Neural progenitor cell (in vitro differentiated cells): ENCODE results near the gene EIF4A3. TPM values are rescaled to one million over a fixed set of nuclear protein-coding genes. Genes with fewer than 3 reads are reported as not detected.

Experiments used
- DNase-seq: peaks from one replicate; pipeline ENCODE4 v3.0.0-alpha.2; 2016; ENCODE audit warnings: low spot score
- H2AFZ ChIP-seq: fragments of 200-600 bp; sonication (generic); replicated peaks from 2 replicates; pipeline ENCODE4 v1.6.1; 2016; ENCODE audit warnings: antibody characterized with exemption
- H3F3A ChIP-seq: fragments of 200-600 bp; sonication (generic); 2 replicates; pipeline ENCODE4 v1.6.1; 2016; ENCODE audit warnings: antibody characterized with exemption, low read depth
- H3K27ac ChIP-seq: fragments of 200-600 bp; sonication (generic); 2 replicates; pipeline ENCODE4 v1.5.1; 2016; ENCODE audit warnings: mild to moderate bottlenecking
- H3K27me3 ChIP-seq: fragments of 200-600 bp; sonication (generic); 2 replicates; pipeline ENCODE4 v1.6.1; 2016; ENCODE audit warnings: mild to moderate bottlenecking, moderate library complexity
- H3K36me3 ChIP-seq: fragments of 200-600 bp; sonication (generic); 2 replicates; pipeline ENCODE4 v1.5.1; 2016
- H3K4me1 ChIP-seq: fragments of 200-600 bp; sonication (generic); 2 replicates; pipeline ENCODE4 v1.6.1; 2016; ENCODE audit warnings: mixed run types
- H3K4me2 ChIP-seq: fragments of 200-600 bp; sonication (generic); 2 replicates; pipeline ENCODE4 v1.6.1; 2016
- H3K4me3 ChIP-seq: fragments of 200-600 bp; sonication (generic); 2 replicates; pipeline ENCODE4 v1.5.1; 2016
- H3K79me2 ChIP-seq: fragments of 200-600 bp; sonication (generic); 2 replicates; pipeline ENCODE4 v1.6.1; 2016; ENCODE audit warnings: low read depth
- H3K9ac ChIP-seq: fragments of 200-600 bp; sonication (generic); 2 replicates; pipeline ENCODE4 v1.6.1; 2016
- H3K9me3 ChIP-seq: fragments of 200-600 bp; sonication (generic); 2 replicates; pipeline ENCODE4 v1.5.1; 2016; ENCODE audit warnings: low read depth
- H4K20me1 ChIP-seq: fragments of 200-600 bp; sonication (generic); 2 replicates; pipeline ENCODE4 v1.6.1; 2016; ENCODE audit warnings: low read depth
- H3K27ac Mint-ChIP-seq: 3 replicates; pipeline ENCODE4 v1.8.0; 2021; ENCODE audit warnings: mixed read lengths
- H3K27me3 Mint-ChIP-seq: 2 replicates; pipeline ENCODE4 v1.8.0; 2022; ENCODE audit warnings: low read depth, mild to moderate bottlenecking, inconsistent platforms, moderate library complexity, mixed read lengths; ENCODE audit not compliant: insufficient read depth
- H3K36me3 Mint-ChIP-seq: 3 replicates; pipeline ENCODE4 v1.8.0; 2021; ENCODE audit warnings: mixed read lengths
- H3K4me1 Mint-ChIP-seq: 3 replicates; pipeline ENCODE4 v1.8.0; 2021; ENCODE audit warnings: mixed read lengths
- H3K4me3 Mint-ChIP-seq: 3 replicates; pipeline ENCODE4 v1.8.0; 2021; ENCODE audit warnings: mild to moderate bottlenecking, moderate library complexity, mixed read lengths
- H3K9me3 Mint-ChIP-seq: 3 replicates; pipeline ENCODE4 v1.8.0; 2020; ENCODE audit warnings: mixed read lengths
- EZH2 ChIP-seq: fragments of 200-600 bp; sonication (generic); IDR thresholded peaks from 2 replicates; pipeline ENCODE4 v1.6.1; 2017; ENCODE audit warnings: antibody characterized with exemption, mild to moderate bottlenecking, moderate library complexity
- EZH2phosphoT487 ChIP-seq: fragments of 200-600 bp; sonication (generic); IDR thresholded peaks from 2 replicates; pipeline ENCODE4 v1.6.1; 2017; ENCODE audit warnings: antibody characterized with exemption
- total RNA-seq: library from RNA; depleted of rRNA; stranded (reverse); fragments of >200 nt; gene quantifications from 2 replicates; pipeline ENCODE4 v1.2.3, GENCODE V29; 2015; ENCODE audit warnings: low replicate concordance
- TF ChIP-seq, protein P1 (sequence below): fragments of 200-600 bp; sonication (generic); IDR thresholded peaks from 2 replicates; pipeline ENCODE4 v1.5.1; 2017; ENCODE audit warnings: antibody characterized with exemption, mild to moderate bottlenecking

The EIF4A3 gene
- total RNA-seq, 1 donor from 2014 or later = 102 TPM

DNA sequence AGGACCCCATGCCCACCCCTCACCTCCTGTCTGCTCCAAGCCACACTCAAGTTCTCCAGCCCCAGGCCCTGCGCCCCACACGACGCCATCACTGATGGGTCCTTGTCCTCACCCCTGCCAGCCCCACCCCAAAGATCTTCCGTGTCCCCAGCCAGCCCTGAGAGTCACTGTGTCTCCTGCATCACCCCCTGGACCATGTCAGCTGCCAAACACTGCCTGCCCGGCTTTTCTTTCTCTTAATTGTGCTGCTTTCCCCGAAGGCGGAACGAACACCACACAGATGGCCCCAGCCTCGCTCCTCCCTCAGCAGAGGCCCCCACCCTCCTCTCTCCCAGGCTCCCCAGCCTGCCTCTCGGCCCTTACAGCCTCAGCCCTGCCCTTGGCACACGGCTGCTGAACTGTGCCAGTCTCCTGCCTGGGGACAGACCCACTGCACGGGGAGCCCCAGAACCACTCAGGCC lies 50.3 kb downstream of the EIF4A3 start:
- H3K36me3 Mint-ChIP-seq = peaks cover 3% of the 10 kb centered on the region
- H3K4me1 ChIP-seq = no peaks in the 10 kb centered on the region
- no peaks in the 10 kb centered on the region for H3K79me2 ChIP-seq
- peak overlapping the region; percentile 14 for H3K27ac Mint-ChIP-seq
- H3K4me2 ChIP-seq = no peak overlapping the region
- DNase-seq = no peak
- no peaks in the 10 kb centered on the region for H4K20me1 ChIP-seq
- H3K9me3 Mint-ChIP-seq = no peaks in the 10 kb centered on the region
- H3K27me3 Mint-ChIP-seq = peaks cover 17% of the 10 kb centered on the region
- H3K27ac ChIP-seq = no peak overlapping the region
- peaks cover 13% of the 10 kb centered on the region for H3K4me1 Mint-ChIP-seq
- no peak overlapping the region for H3K9ac ChIP-seq
- H2AFZ ChIP-seq = no peak overlapping the region
- H3K36me3 ChIP-seq = no peaks in the 10 kb centered on the region
- H3K27me3 ChIP-seq = peaks cover 14% of the 10 kb centered on the region
- no peaks in the 10 kb centered on the region for H3K9me3 ChIP-seq
- no peaks in the 10 kb centered on the region for H3F3A ChIP-seq
- H3K4me3 ChIP-seq = no peak overlapping the region
- TF ChIP-seq EZH2phosphoT487 (no peak), EZH2 (no peak)
- TF ChIP-seq, protein P1, sequence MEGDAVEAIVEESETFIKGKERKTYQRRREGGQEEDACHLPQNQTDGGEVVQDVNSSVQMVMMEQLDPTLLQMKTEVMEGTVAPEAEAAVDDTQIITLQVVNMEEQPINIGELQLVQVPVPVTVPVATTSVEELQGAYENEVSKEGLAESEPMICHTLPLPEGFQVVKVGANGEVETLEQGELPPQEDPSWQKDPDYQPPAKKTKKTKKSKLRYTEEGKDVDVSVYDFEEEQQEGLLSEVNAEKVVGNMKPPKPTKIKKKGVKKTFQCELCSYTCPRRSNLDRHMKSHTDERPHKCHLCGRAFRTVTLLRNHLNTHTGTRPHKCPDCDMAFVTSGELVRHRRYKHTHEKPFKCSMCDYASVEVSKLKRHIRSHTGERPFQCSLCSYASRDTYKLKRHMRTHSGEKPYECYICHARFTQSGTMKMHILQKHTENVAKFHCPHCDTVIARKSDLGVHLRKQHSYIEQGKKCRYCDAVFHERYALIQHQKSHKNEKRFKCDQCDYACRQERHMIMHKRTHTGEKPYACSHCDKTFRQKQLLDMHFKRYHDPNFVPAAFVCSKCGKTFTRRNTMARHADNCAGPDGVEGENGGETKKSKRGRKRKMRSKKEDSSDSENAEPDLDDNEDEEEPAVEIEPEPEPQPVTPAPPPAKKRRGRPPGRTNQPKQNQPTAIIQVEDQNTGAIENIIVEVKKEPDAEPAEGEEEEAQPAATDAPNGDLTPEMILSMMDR = no peak
- no peak overlapping the region for H3K4me3 Mint-ChIP-seq

DNA sequence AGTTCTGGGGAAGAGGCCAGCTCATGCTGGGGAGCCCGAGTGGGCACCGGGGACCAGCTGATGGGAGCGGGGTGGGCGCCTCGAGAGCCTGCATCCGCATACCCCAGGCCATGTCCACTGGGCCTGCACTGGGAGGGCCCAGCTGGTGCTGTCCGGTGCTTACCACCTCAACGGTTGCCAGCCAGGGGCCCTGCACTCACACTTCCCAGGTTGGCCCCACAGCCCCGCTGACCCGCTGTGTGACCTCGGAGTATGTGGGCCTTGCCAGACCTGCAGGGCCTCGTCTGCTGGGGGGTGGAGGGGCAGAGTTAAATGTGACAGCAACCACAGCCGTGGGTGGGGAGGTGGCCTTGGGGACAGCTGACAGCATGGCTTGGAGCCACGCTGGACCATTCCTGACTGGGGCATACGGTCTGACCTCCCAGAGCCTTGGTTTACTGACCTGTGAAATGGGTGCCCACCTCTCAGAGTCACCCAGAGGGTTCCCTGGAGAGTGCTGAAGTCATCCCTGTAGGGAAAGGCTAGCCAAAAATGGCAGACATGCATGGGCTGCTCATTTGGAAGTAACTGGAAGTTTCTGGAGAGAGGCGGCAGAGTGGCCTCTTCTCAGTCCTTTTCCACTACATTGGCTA lies 51.0 kb downstream of the EIF4A3 start:
- TF ChIP-seq EZH2phosphoT487 (no peak), EZH2 (no peak)
- TF ChIP-seq, protein P1 = no peak
- Mint-ChIP-seq H3K9me3 (no peaks in the 10 kb centered on the region), H3K4me3 (no peak overlapping the region), H3K27ac (no peak overlapping the region), H3K4me1 (peaks cover 12% of the 10 kb centered on the region), H3K27me3 (peaks cover 17% of the 10 kb centered on the region), H3K36me3 (peaks cover 8% of the 10 kb centered on the region)
- Histone ChIP-seq H3K4me1 (no peaks in the 10 kb centered on the region), H3K4me2 (no peak overlapping the region), H3K27ac (no peak overlapping the region), H3K9ac (no peak overlapping the region), H3F3A (no peaks in the 10 kb centered on the region), H3K36me3 (no peaks in the 10 kb centered on the region), H3K79me2 (no peaks in the 10 kb centered on the region), H4K20me1 (no peaks in the 10 kb centered on the region), H3K4me3 (no peak overlapping the region), H3K9me3 (no peaks in the 10 kb centered on the region), H2AFZ (no peak overlapping the region), H3K27me3 (peaks cover 14% of the 10 kb centered on the region)
- DNase-seq = no peak

DNA sequence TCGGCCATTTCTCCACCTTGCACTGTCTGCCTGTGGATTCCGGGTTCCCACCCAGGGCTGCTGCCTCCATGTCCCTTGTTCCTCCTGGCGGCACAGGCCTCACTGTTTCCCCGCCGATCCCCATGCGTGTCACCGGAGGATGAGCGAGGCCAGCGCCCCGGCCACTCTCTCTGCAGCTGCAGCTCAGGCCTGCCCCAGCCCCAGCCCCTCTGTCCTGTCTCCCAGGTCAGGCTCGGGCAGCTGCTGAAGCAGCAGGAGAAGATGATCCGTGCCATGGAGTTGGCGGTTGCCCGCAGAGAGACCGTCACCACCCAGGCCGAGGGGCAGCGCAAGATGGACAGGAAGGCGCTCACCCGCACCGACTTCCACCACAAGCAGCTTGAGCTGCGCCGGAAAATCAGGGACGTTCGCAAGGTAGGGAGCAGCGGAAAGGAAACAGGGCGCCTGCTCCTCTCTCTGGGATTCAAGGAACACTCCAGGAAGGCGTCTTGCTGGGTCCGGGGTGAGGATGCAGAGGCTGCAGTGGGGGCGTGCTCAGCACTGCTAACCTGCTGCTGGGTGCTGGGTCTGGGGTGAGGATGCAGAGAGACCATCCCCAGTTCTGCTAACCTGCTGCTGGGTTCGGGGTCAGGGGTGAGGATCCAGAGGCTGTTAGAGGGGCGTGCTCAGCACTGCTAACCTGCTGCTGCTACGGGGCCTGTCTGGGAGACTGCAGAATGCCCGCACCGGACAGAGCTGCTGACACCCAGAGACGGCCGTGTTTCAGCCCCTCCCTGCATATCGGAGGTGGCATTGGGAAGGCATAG lies 51.7 kb downstream of the EIF4A3 start:
- H3K4me1 ChIP-seq = no peaks in the 10 kb centered on the region
- no peak overlapping the region for H3K4me3 ChIP-seq
- Mint-ChIP-seq H3K4me1 (peaks cover 7% of the 10 kb centered on the region), H3K27ac (peak overlapping the region; percentile 90), H3K27me3 (peaks cover 15% of the 10 kb centered on the region), H3K36me3 (peaks cover 13% of the 10 kb centered on the region), H3K9me3 (no peaks in the 10 kb centered on the region), H3K4me3 (no peak overlapping the region)
- H3K9ac ChIP-seq = no peak overlapping the region
- no peak overlapping the region for H2AFZ ChIP-seq
- no peaks in the 10 kb centered on the region for H3F3A ChIP-seq
- no peak for DNase-seq
- H4K20me1 ChIP-seq = no peaks in the 10 kb centered on the region
- no peak overlapping the region for H3K4me2 ChIP-seq
- no peak overlapping the region for H3K27ac ChIP-seq
- H3K36me3 ChIP-seq = no peaks in the 10 kb centered on the region
- no peak for TF ChIP-seq EZH2
- TF ChIP-seq, protein P1 = no peak
- no peak for TF ChIP-seq EZH2phosphoT487
- no peaks in the 10 kb centered on the region for H3K79me2 ChIP-seq
- H3K9me3 ChIP-seq = no peaks in the 10 kb centered on the region
- peaks cover 8% of the 10 kb centered on the region for H3K27me3 ChIP-seq
